Large intestine (tissue), 3 donors: ENCODE results near the gene MAN2A1. TPM values are rescaled to one million over a fixed set of nuclear protein-coding genes. Genes with fewer than 3 reads are reported as not detected.

Source experiments
- DNase-seq, 2 donors: peaks; one replicate each; pipeline versions ENCODE4 v3.0.0 to v3.0.0-alpha.2; 2013
- H3K27ac ChIP-seq: one replicate; pipeline ENCODE4 v1.5.1; 2013; ENCODE audit warnings: low read length
- H3K27me3 ChIP-seq: 2 replicates; pipeline ENCODE4 v1.6.1; 2013; ENCODE audit warnings: low read length; ENCODE audit not compliant: control insufficient read depth, insufficient read depth
- H3K36me3 ChIP-seq: 2 replicates; pipeline ENCODE4 v1.6.1; 2013; ENCODE audit warnings: low read length; ENCODE audit not compliant: control insufficient read depth, insufficient read depth
- H3K4me1 ChIP-seq: one replicate; pipeline ENCODE4 v1.6.1; 2013; ENCODE audit warnings: low read length; ENCODE audit not compliant: control insufficient read depth, insufficient read depth
- H3K4me3 ChIP-seq: one replicate; pipeline ENCODE4 v1.5.1; 2013; ENCODE audit warnings: low read length
- H3K9me3 ChIP-seq: one replicate; pipeline ENCODE4 v1.6.1; 2013; ENCODE audit warnings: mild to moderate bottlenecking, low read depth, low read length, moderate library complexity; ENCODE audit not compliant: control insufficient read depth
- WGBS: methylation state at CpG from one replicate; pipeline ENCODE4 v1.1.5; 2013; ENCODE audit warnings: low lambda C conversion rate; ENCODE audit not compliant: insufficient coverage; 5-methylcytosine and 5-hydroxymethylcytosine counted together
- polyA plus RNA-seq: library from polyadenylated mRNA; unstranded; fragments of 120-200 nt; gene quantifications from one replicate; pipeline ENCODE4 v1.2.1, GENCODE V29; 2013

MAN2A1 gene
- polyA plus RNA-seq, 1 donor = 100.0 TPM

DNA sequence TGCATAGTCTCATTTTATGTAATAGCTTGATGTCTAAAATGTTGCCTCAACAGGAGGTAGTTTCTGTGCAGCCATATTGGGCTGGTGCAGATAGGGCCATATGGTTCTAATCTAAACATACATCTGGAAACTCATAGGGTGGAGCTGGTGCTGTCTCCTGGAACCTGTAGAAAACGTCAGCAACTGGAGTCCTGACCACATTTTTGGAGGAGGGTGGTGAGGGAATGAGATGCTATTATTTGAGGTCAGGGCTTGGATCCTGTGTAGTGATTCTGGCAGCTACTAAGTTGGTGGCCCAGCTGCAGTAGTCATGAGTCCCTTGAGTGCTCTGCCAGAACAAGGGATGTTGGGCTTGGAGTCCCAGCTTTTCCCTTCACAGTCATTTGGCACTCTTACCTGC, 14.1 kb downstream of the MAN2A1 start:
- no peaks in the 10 kb centered on the region for H3K27me3 ChIP-seq
- H3K4me3 ChIP-seq = no peak overlapping the region
- H3K9me3 ChIP-seq = no peaks in the 10 kb centered on the region
- WGBS = no CpG with 5 or more reads among the region's 1 CpG
- H3K36me3 ChIP-seq = peaks cover 3% of the 10 kb centered on the region
- no peak for DNase-seq
- peaks cover 33% of the 10 kb centered on the region for H3K4me1 ChIP-seq
- H3K27ac ChIP-seq = no peak overlapping the region

DNA sequence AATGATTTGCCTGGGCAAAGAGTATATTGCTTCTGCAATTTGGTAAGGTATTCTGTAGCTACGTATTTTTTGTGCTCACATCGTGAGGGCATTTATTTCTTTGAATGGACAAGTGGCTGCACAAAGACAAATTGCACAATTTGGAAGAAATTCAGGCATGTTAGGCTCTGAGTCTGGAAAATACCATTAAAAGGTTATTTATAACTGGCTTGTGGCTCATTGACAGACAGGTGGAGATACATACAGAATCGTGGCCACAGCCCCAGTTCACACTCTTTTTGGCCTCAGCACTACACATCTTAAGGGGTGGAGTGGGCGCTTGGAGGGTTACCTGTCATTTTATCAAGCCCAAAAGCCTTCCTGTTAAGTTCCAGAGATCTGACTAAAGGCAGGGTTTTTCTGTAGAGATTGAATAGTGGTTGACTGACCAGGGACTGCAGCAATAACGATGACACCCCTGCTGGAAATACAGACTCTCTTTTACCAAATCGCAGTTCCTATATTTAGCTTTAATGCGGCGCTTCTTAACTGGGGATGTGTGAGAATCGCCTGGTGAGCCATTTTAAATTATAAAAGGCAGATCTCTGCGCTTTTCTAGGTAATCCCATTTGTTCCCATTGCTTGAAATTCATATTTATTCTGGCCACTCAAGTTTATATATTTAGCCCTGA, 14.7 kb downstream of the MAN2A1 start:
- Histone ChIP-seq H3K27me3 (no peaks in the 10 kb centered on the region), H3K27ac (no peak overlapping the region), H3K36me3 (peaks cover 3% of the 10 kb centered on the region), H3K4me3 (no peak overlapping the region), H3K9me3 (no peaks in the 10 kb centered on the region), H3K4me1 (peaks cover 36% of the 10 kb centered on the region)
- 83% methylated on average over 1 of the region's 10 CpGs for WGBS
- DNase-seq = no peak

DNA sequence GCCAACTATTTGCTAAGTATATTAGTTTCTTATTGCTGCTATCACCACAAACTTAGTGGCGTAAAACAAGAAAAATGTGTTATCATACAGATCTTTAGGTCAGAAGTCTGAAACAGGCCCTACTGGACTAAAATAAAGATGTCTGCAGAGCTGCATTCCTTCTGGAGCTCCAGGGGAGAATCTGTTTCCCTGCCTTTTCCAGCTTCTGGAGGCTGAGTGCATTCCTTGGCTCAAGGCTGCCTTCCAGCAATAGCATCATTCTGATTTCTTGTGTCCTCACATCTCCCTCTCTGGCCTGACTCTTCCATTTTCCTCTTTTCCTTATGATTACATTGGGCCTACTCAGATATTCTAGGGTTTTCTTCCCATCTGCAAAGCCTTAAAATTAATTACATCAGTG, 15.9 kb downstream of the MAN2A1 start:
- Histone ChIP-seq H3K27me3 (no peaks in the 10 kb centered on the region), H3K9me3 (no peaks in the 10 kb centered on the region), H3K4me3 (no peak overlapping the region), H3K36me3 (no peaks in the 10 kb centered on the region), H3K4me1 (peaks cover 44% of the 10 kb centered on the region), H3K27ac (no peak overlapping the region)
- WGBS = no CpG with 5 or more reads among the region's 1 CpG
- DNase-seq = no peak

DNA sequence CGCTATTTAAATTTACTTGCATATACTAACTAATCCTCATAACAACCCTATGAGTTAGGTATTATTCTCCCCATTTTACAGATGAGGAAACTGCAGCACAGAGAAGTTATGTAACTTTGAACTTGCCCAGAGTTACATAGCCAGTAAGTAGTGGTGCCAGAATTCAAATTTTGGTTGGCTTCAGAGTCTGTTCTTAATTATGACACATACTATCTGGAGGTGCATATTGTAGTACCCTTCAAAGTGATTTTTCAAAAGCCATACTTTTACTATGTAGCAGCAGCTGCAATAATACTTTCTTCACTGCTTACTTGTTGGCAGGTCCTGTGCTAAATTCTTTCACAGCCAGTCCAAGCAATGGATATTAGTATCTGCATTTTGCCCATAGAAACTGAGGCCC, 16.4 kb downstream of the MAN2A1 start:
- H3K4me1 ChIP-seq = peaks cover 44% of the 10 kb centered on the region
- no CpG with 5 or more reads among the region's 1 CpG for WGBS
- no peaks in the 10 kb centered on the region for H3K27me3 ChIP-seq
- no peaks in the 10 kb centered on the region for H3K9me3 ChIP-seq
- no peak overlapping the region for H3K27ac ChIP-seq
- DNase-seq = no peak
- no peaks in the 10 kb centered on the region for H3K36me3 ChIP-seq
- no peak overlapping the region for H3K4me3 ChIP-seq

DNA sequence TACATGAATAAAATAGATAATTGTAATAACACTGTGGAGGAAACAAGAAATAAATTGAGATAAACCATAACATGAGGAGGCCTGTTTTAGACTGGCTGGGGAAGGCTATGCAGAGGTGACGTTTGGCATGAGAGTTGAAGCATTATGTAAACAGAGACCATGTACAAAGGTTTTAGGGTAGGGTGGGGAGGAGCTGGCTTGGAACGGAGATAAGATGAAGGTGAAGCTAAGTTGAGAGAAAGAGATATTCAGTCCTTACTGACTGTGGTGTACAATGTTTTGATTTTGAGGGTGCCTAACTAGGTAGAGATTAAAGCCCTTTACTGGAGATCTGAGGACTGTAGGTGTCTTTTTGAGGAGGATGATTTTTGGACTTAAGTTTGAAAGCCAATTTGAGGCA, 17.8 kb downstream of the MAN2A1 start:
- no peaks in the 10 kb centered on the region for H3K36me3 ChIP-seq
- H3K27ac ChIP-seq = peak overlapping the region; percentile 80
- H3K4me1 ChIP-seq = peaks cover 48% of the 10 kb centered on the region
- DNase-seq = peak; percentile 63 to 81
- H3K4me3 ChIP-seq = no peak overlapping the region
- no peaks in the 10 kb centered on the region for H3K9me3 ChIP-seq
- H3K27me3 ChIP-seq = no peaks in the 10 kb centered on the region
- 17% methylated on average over 1 of the region's 2 CpGs for WGBS

DNA sequence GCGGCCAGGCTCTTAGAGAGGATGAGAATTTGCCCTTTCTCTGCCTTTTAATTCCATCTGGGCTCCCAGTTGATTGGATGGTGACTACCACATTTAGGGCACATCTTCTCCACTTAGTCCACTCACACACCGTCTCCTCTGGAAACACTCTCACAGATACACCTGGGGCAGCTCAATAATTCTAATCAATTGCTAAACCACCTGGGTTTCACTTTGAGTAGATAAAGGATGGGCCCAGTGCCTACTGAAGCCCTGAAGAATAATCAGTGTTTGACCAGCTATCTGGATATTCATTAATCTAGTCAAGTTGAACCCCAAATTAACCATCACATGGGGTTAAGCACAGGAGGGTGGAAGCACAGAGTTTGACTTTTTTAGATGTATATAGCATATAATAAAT, 19.1 kb downstream of the MAN2A1 start:
- Histone ChIP-seq H3K27ac (peak overlapping the region; percentile 80), H3K27me3 (no peaks in the 10 kb centered on the region), H3K4me1 (peaks cover 48% of the 10 kb centered on the region), H3K9me3 (no peaks in the 10 kb centered on the region), H3K36me3 (peaks cover 2% of the 10 kb centered on the region), H3K4me3 (no peak overlapping the region)
- peak in 1 of 2 donors; percentile 43 for DNase-seq
- no CpG with 5 or more reads among the region's 2 CpGs for WGBS

DNA sequence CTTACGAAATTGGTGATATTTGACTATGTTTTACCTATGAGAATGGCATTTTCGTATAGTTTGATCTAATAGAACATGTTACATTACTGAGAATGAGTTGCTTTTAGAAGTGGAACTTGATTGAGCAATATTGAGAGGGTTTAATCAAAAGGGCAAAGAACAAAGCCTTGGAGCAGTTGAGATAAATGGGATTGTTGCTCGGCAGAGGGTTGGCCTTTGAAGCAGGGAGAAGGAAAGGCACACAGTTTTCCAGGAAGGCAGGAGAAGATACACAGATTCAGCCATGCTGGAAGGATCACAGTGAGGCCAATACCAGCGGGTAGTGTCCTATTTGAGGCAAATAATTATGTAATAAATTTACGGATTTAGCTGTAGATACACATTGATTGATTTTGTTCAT, 19.5 kb downstream of the MAN2A1 start:
- Histone ChIP-seq H3K27ac (peak overlapping the region; percentile 80), H3K27me3 (no peaks in the 10 kb centered on the region), H3K4me3 (no peak overlapping the region), H3K36me3 (peaks cover 2% of the 10 kb centered on the region), H3K4me1 (peaks cover 48% of the 10 kb centered on the region), H3K9me3 (no peaks in the 10 kb centered on the region)
- DNase-seq = peak; percentile 77 to 90
- 36% methylated on average over 1 of the region's 5 CpGs for WGBS

DNA sequence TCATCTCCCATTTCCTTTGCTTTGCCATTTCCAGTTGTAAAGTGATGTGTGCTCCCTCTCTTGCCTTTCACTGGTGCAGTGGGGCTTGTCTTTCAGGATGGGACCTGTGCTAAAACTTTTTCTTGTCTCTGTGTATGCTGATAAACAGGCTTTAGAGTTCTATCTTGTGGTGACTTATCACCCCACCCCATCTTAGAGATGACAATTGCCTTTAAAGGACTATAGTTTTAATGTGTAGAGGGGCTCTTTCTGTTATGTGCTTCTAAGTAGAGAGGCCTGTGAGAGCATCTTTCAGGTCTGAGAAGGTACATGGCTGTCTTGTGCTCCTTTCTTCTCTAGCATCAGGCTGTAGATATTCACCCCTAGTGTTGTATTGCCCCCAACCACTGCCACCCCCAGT, 21.9 kb downstream of the MAN2A1 start:
- Histone ChIP-seq H3K36me3 (peaks cover 6% of the 10 kb centered on the region), H3K9me3 (no peaks in the 10 kb centered on the region), H3K27me3 (no peaks in the 10 kb centered on the region), H3K27ac (no peak overlapping the region), H3K4me1 (peaks cover 35% of the 10 kb centered on the region), H3K4me3 (no peak overlapping the region)
- DNase-seq = no peak

DNA sequence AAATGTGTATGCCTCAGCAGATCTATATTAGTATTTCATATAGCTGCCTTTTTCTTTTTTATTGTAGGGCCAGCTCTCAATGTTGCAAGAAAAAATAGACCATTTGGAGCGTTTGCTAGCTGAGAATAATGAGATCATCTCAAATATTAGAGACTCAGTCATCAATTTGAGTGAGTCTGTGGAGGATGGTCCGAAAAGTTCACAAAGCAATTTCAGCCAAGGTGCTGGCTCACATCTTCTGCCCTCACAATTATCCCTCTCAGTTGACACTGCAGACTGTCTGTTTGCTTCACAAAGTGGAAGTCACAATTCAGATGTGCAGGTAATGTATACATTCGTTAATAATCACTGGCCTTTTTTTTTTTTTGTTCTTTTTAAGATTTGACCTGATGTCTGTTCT, 23.7 kb downstream of the MAN2A1 start:
- peaks cover 19% of the 10 kb centered on the region for H3K4me1 ChIP-seq
- DNase-seq = no peak
- 75% methylated on average over 1 of the region's 3 CpGs for WGBS

DNA sequence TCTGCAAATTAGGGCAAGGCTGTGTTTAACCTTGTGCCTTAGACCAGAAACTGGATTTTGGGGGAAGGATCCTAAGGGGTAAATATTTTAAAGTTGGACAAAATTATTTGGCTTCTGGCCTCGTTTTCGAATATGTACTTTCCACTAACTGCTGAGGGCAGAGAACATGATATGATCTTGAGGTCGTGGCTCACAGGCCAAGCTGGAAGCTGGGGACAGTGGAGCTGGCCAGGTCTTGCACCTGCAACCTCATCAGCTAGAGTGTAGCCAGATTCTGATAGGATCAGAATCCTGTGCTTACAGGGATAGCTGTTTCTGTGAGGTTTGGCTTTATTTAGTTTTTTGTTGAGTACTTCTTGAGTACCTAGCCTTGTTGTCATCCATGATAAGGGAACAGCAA, 24.9 kb downstream of the MAN2A1 start:
- Histone ChIP-seq H3K4me1 (peaks cover 11% of the 10 kb centered on the region), H3K4me3 (no peak overlapping the region), H3K36me3 (peaks cover 15% of the 10 kb centered on the region), H3K27me3 (no peaks in the 10 kb centered on the region), H3K27ac (no peak overlapping the region), H3K9me3 (no peaks in the 10 kb centered on the region)
- DNase-seq = no peak
- WGBS = no CpG with 5 or more reads among the region's 3 CpGs

More for the DNA sequence above, 23.7 kb downstream of the MAN2A1 start:
- Histone ChIP-seq H3K4me3 (no peak overlapping the region), H3K36me3 (peaks cover 13% of the 10 kb centered on the region), H3K9me3 (no peaks in the 10 kb centered on the region), H3K27me3 (no peaks in the 10 kb centered on the region), H3K27ac (no peak overlapping the region)

DNA sequence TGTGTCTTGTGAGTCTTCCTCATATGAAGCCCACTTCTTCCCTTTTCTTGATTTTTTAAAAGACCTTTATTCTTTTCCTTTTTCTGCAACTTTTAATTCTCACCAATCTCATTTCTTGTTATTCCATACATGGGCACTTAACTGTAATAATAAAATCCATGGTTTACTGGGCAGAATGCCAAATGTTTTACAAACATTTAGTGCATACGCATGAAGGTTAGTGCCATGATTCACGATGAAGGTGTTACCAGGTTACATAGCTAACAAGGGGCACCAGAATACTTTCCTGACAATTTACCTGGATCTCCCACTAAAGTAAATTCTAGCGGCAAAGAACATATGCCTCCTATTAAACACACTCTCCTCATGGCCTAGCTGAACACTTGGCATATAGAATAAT, 28.5 kb downstream of the MAN2A1 start:
- Histone ChIP-seq H3K9me3 (no peaks in the 10 kb centered on the region), H3K4me3 (no peak overlapping the region), H3K36me3 (peaks cover 15% of the 10 kb centered on the region), H3K27me3 (no peaks in the 10 kb centered on the region), H3K4me1 (no peaks in the 10 kb centered on the region), H3K27ac (no peak overlapping the region)
- WGBS = no CpG with 5 or more reads among the region's 3 CpGs
- no peak for DNase-seq
